ENCODE data around the gene MRPL52.
"Not testable (repeated sequence)": the region's sequence is repeated elsewhere in the genome, so short reads cannot be mapped to it uniquely, and the experiment has no call there.

MRPL52 gene

DNA sequence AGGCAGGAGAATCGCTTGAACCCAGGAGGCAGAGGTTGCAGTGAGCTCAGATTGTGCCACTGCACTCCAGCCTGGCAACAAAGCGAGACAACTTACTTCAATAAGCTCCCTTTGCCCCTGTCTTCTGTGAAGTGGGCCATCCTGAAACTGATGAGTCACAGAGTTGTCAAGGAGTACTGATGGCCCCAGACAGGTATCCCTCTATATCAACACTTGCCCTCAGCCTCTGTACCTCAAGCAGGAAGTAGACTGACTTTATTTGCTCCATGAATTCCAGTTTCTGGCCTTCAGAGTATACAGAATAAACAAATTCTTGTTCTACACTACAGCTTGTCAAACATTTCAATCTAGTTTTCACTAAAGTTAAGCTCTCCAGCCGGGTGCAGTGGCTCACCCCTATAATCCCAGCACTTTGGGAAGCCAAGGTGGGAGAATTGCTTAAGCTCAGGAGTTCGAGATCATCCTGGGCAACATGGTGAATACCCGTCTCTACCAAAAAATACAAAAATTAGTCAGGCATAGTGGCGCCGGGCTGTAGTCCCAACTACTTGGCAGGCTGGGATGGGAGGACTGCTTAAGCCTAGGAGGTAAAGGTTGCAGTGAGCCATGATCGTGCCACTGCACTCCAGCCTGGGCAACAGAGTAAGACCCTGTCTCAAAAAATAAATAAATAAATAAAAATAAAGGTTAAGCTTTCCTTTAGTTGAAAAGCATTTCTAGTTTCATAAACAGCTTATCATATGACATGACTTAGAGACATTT, 25.5 kb downstream of the MRPL52 start:
- no peak for DNase-seq

DNA sequence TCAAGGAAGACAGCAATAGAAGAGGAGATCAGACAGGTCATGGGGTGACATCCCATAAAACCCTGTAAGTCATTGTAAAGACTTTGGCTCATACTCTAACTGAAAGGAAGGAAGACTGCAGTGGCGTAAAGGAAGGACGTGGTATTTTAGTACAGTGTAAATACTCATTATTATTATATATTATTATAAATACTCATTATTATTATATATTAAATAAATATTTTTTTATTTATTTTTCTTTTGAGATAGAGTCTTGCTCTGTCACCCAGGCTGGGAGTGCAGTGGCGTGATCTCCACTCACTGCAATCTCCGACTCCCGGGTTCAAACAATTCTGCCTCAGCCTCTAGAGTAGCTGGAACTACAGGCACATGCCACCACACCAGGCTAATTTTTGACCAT, 26.7 kb downstream of the MRPL52 start:
- no peak for DNase-seq

DNA sequence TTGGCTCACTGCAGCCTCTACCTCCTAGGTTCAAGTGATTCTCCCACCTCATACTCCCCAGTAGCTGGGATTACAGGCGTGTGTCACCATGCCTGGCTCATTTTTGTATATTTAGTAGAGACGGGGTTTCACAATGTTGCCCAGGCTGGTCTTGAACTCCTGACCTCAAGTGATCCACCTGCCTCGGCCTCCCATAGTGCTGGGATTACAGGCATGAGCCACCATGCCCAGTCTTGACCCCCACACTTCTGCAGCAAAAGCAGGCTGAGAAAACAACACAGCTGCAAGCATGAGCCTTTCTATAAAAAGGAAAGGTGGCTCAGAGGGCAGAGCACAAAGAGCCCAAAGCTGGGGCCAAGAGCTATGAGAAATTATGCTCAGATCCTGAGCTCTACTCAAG, 30.7 kb downstream of the MRPL52 start:
- DNase-seq, result not testable (repeated sequence)

DNA sequence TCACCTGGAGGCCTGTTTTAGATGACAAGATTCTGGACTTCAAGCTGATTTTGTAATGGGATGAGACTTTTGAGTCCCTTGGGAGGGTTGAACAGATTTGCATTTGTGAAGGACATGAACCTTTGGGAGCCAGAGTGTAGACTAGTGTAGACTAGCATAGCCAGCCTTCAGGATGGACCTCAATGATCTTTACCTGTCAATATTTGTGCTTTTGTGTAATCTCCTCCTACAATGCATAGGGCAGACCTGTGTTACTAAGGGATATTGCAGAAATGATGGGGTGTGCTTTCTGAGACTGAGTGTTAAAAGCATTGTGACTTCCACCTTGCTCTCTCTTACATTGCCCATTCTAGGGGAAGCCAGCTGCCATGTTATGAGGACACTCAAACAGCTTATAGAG, 32.0 kb downstream of the MRPL52 start:
- DNase-seq, result no peak

DNA sequence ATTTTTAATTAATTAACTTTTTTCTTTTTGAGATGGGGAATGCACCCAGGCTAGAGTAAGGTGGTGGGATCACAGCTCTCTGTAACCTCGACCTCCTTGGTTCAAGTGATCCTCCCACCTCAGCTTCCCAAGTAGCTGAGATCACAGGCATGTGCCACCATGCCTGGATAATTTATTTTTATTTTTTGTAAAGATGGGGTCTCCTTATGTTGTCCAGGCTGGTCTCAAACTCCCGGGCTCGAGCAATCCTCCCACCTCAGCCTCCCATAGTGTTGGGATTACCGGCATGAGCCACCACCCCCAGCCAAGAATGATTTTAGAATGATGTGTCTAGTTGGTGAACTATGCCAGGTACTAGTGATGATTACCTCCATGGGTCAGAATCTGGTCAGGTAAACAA, 35.3 kb downstream of the MRPL52 start:
- no peak for DNase-seq

DNA sequence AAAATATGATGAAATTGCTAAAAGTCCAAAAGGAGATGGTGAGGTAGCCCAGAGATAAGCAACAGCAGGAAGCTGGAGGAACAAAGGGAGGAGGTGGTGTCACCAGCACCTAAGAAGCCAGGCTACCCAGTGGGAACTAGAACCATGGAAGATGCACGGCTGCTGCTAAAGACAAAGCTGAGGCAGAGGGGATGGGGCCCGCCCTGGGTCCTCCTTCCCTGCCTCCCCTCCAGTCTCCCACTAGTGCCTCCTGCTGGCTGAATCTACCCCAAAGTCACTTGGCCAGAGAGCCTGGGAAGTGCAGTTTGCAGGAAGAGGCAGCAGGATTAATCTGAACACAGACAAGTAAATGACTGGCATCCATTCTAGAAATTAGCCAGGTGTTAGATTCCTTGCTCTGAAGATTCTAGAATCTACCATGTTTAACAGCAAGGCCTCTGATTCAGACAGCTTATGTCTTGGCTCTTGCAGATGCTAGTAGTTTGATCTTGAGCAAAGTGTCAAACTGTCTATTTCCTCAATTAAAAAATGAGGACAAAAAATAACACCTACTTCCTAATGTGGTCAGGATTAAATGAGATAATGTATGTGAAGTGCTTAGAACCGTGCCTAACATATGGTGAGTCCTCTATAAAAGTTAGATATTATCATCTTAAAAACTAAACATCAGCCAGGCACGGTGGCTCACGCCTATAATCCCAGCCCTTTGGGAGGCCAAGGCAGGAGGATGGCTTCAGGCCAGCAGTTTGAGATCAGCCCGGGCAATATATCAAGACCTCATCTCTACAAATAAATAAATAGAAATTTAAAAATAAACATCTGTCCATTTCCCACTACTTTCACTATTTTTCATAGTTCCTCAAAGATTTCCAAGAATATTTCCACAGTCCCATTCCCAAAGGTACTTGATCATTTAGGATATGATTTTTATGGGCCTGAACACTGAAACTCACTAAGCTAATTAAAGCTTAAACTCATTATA, 36.0 kb downstream of the MRPL52 start:
- no peak for DNase-seq

DNA sequence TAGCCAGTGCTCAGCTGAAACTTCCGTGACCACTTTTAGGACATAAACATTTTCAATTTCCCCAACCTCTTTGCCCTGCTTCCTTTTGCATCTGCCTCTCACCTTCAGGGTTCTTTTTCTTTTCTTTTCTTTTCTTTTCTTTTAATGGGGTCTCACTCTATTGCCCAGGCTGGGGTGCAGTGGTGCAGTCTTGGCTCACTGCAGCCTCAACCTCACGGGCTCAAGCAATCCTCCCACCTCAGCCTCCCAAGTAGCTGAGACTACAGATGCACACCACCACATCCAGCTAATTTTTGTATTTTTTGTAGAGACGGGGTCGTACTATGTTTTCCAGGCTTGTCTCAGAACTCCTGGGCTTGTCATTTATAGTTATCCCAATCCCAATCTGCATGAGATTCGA, 37.2 kb downstream of the MRPL52 start:
- DNase-seq, result no peak

DNA sequence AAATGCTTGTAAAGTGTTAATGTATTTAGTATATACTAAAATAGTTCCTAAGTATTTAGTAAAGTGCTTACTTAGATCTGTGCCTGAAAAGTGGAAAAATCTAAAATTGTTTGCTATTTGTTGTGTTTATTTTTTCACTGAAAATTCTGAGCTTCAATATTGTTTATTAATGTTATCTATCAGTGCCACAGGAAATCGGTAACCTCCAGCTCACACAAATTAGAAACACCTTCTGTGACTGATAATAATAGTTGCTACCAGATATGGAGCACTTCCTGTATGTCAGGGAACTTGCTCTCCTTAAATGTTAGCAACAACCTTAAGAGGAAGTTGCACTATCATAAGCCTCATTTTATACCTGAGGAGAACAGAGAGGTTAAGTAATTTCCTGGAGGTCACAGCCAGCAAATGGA, 41.1 kb downstream of the MRPL52 start:
- no peak for DNase-seq

DNA sequence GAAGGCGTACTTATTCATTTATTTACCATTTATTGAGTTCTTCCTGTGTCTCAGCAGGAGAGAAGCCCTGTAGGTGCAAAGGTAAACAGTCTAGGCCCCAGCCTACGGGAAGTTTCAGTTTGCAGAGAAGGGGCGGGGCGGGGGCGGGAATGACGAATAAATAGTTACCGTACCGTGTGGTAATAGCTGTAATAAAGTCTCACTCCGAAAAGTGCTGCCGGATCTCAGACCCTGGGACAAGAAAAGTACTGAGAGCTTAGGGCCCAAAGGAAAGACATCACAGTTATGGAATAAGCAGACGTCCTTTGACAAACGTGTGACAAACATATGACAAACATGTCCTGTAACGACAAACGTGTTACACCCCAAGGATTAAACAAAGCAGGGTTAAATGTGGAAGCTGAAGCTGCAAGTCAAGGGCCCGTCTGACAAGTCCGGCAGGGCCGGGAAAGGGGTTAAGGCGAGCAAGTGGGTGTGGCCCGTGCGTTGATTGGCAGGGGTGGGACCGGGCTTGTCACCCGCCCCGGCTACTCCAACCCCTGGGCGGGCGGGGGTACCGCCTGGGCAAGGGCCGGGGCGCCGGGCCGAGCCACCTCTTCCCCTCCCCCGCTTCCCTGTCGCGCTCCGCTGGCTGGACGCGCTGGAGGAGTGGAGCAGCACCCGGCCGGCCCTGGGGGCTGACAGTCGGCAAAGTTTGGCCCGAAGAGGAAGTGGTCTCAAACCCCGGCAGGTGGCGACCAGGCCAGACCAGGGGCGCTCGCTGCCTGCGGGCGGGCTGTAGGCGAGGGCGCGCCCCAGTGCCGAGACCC, 41.7 kb downstream of the MRPL52 start, which contains the start of gene LRP10:
TSS of gene LRP10 (plus strand) at position 517 of the 809 bp plus-strand sequence. CDS start 564 bp downstream, outside the sequence.
- peak; percentile 89 to 93 for DNase-seq

DNA sequence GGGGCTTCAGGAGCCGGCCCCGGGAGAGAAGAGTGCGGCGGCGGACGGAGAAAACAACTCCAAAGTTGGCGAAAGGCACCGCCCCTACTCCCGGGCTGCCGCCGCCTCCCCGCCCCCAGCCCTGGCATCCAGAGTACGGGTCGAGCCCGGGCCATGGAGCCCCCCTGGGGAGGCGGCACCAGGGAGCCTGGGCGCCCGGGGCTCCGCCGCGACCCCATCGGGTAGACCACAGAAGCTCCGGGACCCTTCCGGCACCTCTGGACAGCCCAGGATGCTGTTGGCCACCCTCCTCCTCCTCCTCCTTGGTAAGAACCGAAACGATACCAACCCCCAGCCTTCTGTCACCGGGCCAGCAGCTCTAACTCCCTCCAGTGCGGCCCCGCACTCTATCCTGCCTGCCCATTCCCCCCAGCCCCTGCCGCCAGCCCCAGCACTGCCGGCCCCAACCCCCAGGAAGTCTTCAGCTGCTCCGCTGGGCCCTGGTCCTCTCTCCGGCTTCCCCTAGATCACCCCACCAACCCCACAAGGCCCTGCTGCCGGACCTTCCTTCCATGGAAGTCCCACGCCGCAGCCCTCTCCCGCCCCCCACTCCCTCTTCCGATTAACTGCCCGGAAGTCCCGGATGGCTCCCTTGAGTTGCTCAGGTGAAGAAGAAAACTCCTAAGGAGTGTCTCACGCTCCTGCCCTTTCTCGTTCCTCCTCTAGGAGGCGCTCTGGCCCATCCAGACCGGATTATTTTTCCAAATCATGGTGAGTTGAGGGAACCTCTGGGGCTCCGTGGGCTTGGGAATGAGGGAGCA, 42.5 kb downstream of the MRPL52 start:
- peak; percentile 80 to 82 for DNase-seq

DNA sequence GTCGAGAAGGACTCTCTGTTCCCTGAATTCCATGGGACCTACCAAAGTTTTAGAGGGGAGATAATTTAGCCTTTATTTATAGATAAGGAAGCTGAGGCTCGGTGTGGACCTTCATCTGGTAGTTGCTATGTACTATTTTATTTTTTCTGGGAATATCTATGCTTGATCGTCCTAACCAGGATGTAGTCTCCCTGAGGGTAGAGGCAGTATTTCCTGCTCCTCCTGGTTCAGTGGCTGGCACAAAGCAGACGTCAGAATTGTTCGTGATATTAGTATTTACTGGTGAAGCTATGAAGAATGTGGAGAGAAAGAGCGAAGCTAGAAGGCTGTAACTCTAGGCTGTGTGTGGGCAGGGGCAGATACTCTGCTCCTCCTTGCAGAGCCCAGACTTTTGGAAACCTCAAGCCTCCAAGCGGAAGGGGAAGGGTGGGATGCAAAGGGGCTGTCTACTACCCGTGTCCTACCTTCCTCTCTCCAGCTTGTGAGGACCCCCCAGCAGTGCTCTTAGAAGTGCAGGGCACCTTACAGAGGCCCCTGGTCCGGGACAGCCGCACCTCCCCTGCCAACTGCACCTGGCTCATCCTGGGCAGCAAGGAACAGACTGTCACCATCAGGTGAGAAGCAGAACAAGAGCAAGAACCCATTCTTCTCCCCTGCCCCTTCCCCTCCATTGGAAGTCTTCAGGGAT, 43.3 kb downstream of the MRPL52 start:
- no peak for DNase-seq

DNA sequence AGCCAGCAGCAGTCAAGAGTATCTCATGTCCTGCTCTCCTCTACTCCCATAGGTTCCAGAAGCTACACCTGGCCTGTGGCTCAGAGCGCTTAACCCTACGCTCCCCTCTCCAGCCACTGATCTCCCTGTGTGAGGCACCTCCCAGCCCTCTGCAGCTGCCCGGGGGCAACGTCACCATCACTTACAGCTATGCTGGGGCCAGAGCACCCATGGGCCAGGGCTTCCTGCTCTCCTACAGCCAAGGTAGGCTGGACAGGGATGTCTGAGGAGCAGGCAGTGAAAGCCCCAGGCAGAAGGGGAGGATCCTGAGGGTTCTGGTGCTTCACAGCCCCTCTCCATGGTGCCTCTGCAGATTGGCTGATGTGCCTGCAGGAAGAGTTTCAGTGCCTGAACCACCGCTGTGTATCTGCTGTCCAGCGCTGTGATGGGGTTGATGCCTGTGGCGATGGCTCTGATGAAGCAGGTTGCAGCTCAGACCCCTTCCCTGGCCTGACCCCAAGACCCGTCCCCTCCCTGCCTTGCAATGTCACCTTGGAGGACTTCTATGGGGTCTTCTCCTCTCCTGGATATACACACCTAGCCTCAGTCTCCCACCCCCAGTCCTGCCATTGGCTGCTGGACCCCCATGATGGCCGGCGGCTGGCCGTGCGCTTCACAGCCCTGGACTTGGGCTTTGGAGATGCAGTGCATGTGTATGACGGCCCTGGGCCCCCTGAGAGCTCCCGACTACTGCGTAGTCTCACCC, 45.5 kb downstream of the MRPL52 start:
- DNase-seq, result no peak

DNA sequence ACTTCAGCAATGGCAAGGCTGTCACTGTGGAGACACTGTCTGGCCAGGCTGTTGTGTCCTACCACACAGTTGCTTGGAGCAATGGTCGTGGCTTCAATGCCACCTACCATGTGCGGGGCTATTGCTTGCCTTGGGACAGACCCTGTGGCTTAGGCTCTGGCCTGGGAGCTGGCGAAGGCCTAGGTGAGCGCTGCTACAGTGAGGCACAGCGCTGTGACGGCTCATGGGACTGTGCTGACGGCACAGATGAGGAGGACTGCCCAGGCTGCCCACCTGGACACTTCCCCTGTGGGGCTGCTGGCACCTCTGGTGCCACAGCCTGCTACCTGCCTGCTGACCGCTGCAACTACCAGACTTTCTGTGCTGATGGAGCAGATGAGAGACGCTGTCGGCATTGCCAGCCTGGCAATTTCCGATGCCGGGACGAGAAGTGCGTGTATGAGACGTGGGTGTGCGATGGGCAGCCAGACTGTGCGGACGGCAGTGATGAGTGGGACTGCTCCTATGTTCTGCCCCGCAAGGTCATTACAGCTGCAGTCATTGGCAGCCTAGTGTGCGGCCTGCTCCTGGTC, 46.1 kb downstream of the MRPL52 start:
- DNase-seq, result no peak

DNA sequence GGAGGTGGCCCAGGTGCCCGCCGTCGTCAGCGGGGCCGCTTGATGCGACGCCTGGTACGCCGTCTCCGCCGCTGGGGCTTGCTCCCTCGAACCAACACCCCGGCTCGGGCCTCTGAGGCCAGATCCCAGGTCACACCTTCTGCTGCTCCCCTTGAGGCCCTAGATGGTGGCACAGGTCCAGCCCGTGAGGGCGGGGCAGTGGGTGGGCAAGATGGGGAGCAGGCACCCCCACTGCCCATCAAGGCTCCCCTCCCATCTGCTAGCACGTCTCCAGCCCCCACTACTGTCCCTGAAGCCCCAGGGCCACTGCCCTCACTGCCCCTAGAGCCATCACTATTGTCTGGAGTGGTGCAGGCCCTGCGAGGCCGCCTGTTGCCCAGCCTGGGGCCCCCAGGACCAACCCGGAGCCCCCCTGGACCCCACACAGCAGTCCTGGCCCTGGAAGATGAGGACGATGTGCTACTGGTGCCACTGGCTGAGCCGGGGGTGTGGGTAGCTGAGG, 47.4 kb downstream of the MRPL52 start:
- DNase-seq, result no peak

DNA sequence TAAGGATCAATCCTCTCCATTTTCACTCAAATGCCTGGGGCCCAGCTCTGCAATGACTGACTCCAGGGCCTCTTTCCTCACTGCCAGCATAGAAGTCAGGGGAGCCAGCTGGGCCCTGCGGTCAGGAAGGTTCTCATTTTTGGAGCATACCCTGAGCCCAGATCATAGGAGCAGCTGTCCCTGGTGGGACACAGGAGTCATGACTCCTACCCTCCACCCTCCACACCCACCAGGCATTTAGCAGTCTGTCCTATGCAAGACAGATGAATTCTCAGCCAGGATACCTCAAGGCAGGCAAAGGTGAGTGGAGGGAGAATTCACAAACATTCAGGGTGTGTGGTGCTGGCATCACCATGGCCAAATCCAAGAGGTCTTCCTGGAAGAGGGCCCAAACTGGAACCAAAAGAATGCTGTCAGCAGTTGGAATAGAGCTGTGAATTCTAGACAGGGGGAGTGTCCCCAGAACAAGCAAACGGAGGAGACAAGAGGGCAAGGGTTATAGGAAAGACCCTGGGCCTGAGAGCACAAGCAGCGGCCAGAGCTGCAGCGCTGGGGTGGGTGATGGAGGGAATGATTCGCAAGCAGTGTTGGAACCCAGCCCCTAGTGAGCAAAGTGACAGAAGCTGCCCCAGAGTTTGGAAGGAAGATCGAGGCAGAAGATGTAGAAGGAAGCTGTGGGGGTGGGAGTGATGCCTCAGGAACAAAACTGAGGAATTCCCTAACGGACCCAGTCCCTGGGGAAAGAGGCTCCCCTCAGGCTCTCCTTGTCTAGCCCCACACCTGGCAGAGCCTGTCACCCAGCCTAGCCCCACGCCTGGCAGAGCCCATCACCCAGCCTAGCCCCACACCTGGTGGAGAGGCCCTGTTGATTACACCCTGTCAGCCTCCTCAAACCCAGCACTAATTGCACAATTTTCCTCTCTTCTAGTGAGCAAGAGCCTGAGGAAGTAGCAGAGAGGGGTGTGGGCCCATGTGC, 48.9 kb downstream of the MRPL52 start:
- DNase-seq, result no peak

DNA sequence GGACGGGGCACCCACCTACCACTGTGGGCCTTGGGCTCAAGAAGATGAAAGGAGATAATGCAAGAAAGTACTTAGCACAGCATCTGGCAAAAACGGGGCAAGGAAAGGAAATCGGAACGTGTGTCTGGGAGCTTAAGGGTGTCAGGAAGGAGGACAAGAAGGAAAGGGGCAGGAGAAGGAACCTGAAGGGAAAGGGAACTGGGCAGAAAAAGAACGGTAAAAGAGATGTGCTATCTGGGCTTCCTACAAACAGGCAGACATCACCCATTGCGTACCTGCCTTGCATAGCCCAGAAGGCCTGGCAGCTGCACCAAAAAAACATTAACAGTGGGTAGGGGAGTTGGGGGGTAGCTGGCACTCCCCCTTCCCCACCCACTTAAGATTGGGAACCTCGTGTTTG, 52.4 kb downstream of the MRPL52 start:
- no peak for DNase-seq

DNA sequence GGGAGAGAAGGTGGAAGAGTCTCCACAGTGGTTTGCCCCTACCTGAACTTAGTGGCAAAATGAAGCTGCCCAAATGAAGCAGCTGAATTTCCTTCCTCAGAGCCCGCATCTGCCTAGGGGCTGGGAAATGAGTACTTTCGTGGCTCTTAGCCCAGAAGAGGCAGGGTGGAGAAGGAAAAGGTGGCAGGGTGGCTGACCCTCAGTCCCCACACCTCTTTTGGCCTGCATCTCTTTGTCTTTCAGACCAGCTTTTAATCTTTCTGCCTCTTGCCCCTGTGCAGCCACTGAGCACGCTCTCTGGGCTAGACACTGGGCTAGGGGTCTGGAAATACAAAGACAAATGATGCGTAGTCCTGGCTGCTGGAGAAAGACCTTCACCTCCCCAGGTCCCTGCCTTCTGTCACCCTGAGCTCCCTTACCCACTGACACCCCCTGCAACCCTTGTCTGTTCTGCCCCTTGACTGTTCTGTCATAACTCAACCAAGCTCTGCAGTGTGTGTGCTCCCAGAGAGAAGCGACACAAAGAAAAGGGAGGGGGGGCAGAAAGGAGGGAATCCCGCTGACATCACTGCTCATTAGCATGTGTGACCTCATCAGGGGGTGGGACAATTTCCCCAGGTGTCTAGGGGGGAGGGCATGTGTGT, 53.0 kb downstream of the MRPL52 start:
- DNase-seq, result peak; percentile 59 to 62

Measured in SHP77 (cell line).